NB4 (cell line): ENCODE data around the gene PDCD6IP.

ENCODE experiments used
- DNase-seq: peaks from one replicate; pipeline ENCODE4 v3.0.0; 2010; ENCODE audit warnings: low read depth
- H3K4me3 ChIP-seq: one replicate; pipeline ENCODE4 v1.5.1; 2011; ENCODE audit warnings: mild to moderate bottlenecking, low read depth, low read length, moderate library complexity
- CTCF ChIP-seq: IDR thresholded peaks from one replicate; pipeline ENCODE4 v1.5.1; 2012; ENCODE audit warnings: low read depth, low read length
- MAX ChIP-seq: IDR thresholded peaks from 2 replicates; pipeline ENCODE4 v1.6.1; 2011; ENCODE audit warnings: low read depth, low read length
- MYC ChIP-seq: IDR thresholded peaks from 2 replicates; pipeline ENCODE4 v1.6.1; 2011; ENCODE audit warnings: low read depth, low read length
- POLR2A ChIP-seq: IDR thresholded peaks from 2 replicates; pipeline ENCODE4 v1.6.1; 2011; ENCODE audit warnings: mild to moderate bottlenecking; ENCODE audit not compliant: insufficient read length; ENCODE audit errors: extremely low read depth

PDCD6IP gene

DNA sequence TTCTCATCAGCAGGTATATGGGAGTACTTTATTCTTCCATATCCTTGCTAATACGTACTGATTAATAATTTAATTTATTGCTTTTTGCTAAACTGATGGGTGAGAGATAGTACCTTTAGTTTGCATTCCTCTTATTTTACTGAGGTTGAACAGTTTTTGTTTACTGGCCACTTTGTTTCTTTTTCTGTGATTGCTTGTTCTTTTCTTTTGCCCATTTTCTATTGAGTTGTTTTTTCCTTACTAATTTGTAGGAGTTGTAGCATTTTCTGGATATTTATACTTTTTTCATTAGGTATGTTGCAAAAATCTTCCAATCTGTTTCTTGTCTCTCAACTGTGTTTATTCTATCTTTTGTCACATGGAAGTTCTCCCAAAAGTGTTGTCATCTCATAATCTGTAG, 4.8 kb downstream of the PDCD6IP start:
- H3K4me3 ChIP-seq: no peak overlapping the region
- no peak for DNase-seq
- TF ChIP-seq MYC (no peak), POLR2A (no peak)

- DNase-seq: no peak
- no peak for TF ChIP-seq MYC
- no peak for TF ChIP-seq MAX
- TF ChIP-seq CTCF: no peak
- no peak for TF ChIP-seq POLR2A
- H3K4me3 ChIP-seq: no peak overlapping the region
Measured at GRCh38 chr3:33803894-33804526, 5.6 kb downstream of the PDCD6IP start.

GRCh38 chr3:33807191-33807590, 8.8 kb downstream of the PDCD6IP start:
- no peak for TF ChIP-seq MAX
- TF ChIP-seq MYC: no peak
- no peak for TF ChIP-seq CTCF
- no peak for TF ChIP-seq POLR2A
- H3K4me3 ChIP-seq: no peak overlapping the region
- DNase-seq: no peak

GRCh38 chr3:33808559-33808958, 10.1 kb downstream of the PDCD6IP start:
- no peak for DNase-seq
- TF ChIP-seq POLR2A (no peak), MYC (no peak), CTCF (no peak), MAX (no peak)
- H3K4me3 ChIP-seq: no peak overlapping the region

DNA sequence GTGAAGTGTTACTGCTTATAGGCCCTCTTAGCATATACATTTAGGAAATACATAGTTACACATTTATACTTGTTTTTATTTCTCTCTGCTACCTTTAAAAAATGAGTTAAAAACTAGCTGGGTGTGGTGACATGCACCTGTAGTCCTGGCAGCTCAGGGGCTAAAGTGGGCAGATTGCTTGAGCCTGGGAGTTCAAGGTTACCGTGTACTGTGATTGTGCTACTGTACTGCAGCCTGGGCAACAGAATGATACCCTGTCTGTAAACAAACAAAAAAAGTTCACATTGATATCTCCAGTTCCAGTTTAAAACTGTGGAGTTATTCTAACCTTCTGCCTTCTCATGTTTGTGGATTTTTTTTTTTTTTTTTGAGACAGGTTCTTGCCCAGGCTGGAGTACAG, 12.1 kb downstream of the PDCD6IP start:
- TF ChIP-seq MAX: no peak
- TF ChIP-seq MYC: no peak
- no peak for TF ChIP-seq CTCF
- no peak for TF ChIP-seq POLR2A
- no peak overlapping the region for H3K4me3 ChIP-seq
- DNase-seq: no peak

- DNase-seq: no peak
- H3K4me3 ChIP-seq: no peak overlapping the region
- TF ChIP-seq POLR2A: no peak
- no peak for TF ChIP-seq MYC
- TF ChIP-seq MAX: no peak
- no peak for TF ChIP-seq CTCF
Measured at GRCh38 chr3:33821989-33822388, 23.6 kb downstream of the PDCD6IP start.
